DMS 273 (cell line): ENCODE data around the gene CHAF1A.

Source experiments
- DNase-seq: peaks from one replicate; lab custom pipeline; 2025; ENCODE audit not compliant: unreplicated experiment; lab: John Stamatoyannopoulos, UW

The CHAF1A gene

DNA sequence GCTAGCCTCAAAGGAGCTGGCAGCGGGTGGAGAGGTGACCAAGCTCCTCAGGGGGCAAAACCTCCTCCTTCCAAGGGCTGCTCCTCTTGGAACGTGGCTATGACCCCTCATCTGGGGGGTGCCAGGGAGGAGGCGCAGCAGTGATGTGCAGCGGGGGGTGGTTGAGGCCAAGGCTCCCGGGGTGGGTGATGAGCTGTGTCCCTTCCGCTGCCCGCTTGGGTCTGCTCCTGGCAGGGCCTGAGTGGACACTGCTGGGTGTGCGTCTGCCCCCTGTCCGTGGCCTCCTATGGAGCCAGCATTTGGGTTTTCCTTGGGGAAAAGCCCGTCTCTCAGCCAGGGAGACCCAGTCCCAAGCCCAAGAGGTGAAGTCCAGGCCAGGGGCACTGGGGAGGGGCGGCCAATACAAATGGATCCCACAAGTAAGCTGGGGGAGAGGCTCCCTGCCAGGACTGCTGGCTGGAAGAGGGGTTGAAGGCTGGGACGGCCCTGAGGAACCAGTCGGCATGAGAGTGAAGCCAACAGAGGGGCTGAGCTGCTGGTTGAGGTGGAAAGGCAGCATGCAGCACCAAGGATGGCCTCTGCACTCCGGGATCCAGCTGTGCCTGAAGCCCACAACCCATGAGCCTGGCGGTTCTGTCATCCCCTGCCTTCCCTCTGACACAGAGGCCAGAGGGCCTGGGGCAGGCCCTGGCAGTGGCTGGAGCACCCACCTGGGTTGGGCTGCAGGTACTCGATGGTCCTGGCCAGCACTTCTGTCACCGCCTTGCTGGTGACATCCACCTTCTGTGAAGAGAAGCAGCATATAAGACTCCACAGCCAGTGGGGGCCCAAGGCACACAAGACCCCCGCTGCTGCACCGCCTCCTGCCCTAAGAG is 36.4 kb upstream of the CHAF1A start:
- no peak for DNase-seq

DNA sequence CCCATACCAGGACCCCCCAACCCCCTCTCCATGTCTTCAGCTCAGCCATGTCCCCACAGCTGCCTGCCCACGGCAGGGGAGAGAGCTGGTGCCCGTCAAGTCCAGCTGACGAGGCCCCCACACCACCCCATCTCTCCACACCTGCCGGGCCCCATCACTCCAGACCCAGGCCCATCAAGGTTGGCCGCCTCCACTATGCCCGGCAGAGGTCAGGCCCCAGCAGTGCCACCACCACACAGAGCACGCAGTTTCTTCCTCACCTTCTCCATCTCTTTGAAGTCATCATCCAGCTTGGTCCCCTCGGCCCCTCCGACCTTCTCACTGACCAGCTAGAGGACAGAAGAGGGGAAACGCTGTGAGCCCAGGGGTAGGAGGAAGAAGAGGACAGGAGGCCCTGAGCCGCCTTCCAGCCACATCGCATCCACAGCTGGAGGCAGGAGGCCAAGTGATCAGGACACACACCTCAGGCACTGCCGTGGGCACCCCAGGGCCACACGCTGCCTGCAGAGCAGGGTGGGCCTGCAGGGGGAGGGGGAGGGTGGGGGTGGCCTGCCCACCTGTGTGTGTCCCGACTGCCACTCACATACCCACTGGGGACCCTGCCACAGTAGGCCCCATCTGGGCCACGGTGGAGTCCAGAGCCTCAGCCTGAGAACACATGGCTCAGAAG is 35.6 kb upstream of the CHAF1A start:
- no peak for DNase-seq

DNA sequence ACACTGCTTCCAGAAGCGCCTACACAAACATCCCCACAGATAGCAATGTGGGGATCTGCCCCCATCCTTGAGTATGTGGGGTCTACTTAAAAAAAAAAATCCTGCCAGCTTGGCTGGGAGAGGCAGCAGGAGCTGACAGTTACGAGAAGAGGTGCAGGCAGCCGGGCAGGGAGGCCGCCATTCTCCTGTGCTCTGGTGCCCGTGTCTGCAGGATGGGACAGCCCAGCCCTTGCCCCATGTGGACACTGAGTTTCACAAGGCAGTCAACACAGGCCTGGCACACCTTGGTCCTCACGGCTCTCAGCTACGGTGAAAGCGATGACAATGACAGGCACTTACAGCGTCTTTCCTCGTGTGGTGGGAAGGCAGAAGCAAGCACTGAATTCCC is 35.1 kb upstream of the CHAF1A start:
- DNase-seq = no peak

DNA sequence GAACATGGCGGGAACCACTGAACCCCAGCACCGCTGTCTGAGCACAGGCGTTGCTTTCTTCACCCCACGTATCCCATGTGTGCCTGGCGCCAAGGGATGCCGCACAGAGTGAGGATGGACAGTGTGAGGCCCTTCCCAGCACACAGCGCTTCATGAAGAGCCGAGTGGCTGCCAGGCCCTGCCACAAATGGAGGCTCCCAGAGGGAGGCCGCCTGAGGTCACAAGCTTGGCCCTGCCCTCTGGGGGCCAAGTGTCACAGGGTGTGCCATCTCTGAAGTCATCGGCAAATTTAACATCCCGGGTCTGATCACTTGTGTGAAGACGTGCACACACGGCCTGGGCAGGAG is 34.7 kb upstream of the CHAF1A start:
- no peak for DNase-seq

DNA sequence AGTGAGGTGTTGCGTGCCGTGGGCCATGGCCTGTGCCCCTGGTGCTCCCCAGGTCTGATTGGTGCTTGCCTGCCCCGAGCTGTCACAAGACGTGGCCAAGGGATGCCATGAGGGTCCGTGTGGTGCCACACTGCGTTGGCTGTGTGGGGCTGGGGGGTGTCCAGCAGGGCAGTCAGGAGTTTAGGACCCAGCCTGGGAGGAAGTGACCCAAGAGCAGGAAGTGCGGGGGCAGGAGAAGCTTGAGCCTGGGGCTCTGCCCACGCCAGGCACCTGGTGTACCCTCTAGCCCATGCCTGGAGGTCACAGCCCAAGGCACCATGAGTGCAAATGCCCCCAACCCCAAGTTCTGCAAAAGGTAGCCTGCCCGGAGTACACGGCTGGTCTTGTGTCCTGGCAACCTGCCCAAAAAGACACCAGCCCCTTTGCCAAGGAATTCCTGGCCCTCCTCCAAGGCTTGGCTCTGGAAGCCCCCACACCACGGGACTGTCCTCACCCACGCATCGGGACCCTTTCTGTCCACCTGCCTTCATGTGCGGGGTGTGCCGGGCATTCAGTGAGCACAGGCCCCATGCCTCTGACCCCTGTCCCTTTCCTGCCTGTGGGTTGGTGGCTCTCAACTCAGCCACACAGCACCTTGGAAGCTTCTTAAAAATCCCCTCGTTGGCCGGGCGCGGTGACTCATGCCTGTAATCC is 34.2 kb upstream of the CHAF1A start:
- peak; percentile 41 for DNase-seq

DNA sequence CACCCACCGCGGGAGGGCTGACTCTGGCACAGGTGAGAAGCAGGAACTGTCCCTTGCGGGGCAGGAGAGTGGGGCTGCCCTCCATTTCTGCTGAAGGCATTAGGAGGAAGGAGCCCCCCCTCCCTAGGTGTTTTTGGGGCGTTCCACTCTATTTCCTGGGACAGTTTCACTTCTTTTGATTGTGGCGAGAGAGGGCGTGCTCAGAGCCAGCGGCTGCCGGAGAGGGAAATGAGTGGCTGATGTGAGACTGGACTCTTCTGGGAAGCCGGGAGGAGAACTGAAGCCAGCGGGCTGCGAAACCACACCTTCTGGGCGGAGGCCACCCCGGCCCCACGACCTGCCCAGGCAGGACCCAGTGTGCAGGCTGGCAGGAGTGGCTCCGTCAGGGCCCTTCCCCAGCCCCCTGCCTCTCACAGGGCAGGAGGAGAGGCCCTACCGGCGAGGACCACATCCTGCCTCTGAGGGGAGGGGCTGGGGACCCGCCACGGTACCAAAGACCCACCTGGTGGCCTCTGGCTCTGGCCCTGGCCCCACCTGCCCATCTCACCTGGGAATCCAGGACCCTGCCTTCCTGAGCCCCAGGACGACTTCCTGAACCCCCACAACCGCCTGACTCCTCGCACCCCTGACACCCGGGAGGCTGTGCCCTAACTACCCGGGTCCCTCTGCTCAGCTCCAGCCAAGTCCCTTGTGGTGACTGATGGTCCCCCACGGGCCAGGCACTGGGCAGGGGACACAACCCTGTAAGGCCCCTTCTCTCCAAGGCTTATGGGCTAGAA is 33.1 kb upstream of the CHAF1A start:
- no peak for DNase-seq

DNA sequence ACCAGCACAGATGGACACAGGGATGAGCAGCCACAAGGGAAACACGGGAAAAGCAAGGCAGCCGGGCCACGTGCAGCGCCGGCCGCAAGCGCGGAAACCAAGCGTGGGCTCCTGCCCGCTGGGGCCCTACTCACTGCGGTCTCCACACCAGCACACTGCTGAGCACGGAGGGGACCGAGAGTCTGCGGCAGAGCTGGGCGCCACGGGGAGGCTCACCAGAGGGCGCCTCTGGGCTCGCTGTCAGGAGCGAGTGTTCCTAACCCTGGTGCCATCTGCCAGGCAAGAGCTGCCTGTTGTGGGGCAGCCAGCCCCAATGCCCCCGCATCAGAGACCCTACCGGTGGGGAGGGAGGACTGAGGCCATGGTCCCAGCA is 32.6 kb upstream of the CHAF1A start:
- peak; percentile 86 for DNase-seq

DNA sequence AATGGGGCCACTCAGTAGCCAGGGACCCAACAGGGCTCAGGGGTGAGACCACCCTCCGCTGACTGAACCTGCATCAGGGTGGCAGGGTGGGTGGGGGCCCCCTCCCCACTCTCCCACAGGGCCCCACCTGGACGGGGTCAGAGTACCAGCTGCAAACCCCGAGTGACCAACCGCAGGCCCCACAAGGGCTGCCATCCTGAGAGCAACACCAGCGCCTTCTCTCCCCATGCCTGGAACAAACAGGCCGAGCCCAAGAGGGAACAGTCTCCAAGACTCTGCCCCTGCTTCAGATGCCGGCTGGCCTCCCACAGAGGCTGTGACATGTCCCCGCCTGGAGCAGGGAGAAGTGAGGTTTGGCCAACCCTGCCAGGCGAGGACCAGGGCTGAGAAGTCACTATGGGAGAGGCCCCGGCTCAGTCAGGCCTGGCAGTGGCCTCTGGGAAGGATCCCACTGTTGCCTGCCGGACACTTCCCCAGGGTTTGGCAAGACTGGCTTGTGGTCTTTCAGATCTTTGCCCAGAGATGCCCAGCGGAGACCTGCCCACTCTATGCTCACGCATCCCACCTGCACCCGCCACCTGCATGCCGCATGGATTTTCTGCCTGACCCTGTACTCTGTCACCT is 31.9 kb upstream of the CHAF1A start:
- DNase-seq = no peak

DNA sequence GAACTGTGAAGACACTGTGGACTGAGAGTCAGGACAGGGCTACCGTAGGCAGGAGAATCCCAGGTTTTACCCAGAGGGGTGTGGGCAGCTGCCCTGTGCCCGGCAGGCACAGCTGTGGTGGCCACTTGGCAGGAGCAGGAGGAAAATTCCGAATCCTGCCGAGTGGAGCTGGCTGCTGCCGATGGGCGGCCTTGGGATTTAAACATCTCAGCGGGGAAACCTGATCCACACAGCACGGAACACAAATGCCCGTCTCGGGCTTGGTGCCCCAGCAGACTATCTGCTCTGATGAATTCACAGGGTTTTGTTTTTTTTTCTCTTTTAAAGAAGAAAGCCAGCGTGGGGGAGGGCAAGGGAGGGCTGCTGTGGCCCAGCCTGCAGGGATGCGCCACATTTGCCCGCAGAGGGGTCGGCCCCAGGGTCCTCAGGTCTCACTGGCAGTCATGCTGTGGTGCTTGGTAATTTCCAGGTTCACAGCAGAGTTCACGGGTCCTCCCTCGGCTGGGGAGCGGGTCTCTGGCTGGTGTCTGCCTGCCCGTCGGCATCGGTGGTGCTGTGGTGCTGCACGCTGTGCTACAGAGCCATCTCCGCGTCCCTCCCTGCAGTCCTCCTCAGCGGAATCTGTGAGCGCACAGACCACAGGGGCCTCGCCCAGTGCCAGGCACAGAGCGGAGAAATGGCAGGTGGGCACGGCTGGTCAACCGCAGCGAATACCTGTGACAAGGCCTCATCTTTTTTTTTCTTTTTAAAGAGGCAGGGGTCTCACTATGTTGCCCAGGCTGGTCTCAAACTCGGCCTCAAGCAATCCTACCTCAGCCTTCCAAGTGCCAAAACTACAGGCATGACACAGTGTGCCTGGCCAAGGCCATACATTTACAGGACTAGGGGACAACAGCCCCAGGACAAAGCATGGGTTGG is 30.9 kb upstream of the CHAF1A start:
- DNase-seq = peak; percentile 73

DNA sequence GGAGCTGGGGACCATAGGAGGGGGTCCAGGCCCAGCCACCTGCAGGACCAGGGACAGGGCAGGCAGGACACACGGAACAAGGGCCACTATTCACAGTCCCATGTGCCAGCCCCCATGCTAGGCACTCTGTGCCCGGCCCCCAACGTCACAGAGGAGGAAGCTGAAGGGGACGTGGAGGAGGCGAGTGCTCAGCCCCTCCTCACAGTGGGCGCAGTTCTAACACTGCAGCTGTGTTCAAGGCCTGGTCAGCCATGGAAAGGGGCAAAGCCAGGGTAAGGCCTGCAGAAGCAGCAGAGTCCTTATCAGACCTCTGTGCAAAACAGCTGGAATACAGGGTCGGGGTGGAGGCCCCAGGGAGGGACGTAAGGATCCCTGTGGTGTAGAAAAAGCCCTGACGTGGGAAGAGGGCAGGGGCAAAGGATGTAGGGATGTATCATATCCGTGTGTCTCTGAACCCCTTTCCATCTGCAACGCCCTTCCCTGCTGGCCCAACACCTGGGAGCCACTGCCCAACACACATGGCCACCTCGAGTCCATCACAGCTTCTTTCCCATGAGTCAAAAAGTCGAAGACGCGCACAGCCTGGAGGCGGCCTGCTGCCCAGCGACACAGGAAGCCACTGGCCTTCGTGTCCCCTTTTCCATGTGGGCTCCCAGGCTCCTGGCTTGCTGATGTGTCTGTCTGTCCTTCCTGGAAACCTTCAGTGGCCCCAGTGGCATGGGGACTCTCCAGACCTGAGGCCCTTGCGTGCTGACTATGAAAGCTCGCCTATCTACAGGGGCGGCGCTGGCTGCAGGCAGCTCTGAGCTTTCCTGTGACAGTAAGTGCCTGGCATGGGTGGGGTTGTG is 30.1 kb upstream of the CHAF1A start:
- no peak for DNase-seq

DNA sequence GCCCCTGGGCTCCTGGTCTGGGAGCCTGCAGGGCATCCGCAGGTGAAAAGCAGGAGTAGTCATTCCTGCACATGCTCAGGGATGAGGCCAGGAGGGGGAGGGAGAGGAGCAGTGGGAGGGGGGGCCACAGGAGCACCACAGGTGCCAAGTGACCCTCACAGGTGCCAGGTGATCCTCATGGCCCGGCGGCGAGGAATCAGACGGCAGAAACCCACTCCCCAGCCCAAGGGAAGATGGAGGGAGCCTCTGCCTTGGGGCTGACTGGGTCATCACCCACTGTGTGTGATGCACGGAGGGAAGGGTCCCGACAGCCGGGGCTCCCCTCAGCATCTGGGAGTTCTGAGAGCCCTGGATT is 29.4 kb upstream of the CHAF1A start:
- no peak for DNase-seq

DNA sequence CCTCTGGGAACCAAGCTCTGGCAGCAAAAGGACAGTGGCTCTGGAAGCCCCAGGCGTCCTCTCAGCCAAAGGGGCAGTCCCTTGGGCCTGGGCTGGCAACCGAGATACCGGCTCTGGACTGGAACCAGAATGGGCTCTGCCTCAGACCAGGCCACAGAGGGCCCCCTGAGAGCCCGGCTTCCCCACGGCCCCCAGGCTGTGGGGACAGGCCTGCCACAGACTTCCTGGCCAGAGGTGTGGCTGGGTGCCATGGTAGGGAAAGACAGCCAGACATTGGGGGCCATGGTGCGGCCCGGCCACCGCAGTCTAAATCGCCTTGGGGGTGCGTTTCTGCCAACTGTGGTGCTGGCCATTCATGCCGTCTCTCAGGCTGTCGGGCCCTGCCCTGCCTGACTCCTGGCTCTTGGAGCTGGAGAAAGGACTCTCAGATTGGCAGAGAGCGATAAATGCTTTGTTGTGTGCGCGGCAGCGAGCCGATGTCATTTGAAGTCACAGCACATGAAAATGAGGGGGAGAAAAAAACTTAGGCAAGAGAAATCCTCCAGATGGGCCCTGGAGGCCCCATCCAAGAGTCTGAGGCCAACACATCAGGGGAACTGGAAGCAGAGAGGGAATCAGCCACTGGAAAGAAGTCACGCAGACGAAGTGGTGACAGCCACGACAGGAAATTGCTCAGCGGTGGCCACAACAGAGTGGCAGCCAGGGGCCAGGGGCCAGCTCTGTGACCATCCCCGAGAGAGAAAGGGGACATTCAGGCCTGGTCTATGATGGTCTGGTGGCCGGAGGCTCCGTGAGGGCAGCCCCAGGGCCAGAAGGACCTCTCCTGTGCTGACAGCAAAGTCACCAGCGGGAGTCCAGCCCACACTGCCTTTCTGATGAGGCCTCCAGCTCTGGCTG is 28.6 kb upstream of the CHAF1A start:
- DNase-seq = no peak

DNA sequence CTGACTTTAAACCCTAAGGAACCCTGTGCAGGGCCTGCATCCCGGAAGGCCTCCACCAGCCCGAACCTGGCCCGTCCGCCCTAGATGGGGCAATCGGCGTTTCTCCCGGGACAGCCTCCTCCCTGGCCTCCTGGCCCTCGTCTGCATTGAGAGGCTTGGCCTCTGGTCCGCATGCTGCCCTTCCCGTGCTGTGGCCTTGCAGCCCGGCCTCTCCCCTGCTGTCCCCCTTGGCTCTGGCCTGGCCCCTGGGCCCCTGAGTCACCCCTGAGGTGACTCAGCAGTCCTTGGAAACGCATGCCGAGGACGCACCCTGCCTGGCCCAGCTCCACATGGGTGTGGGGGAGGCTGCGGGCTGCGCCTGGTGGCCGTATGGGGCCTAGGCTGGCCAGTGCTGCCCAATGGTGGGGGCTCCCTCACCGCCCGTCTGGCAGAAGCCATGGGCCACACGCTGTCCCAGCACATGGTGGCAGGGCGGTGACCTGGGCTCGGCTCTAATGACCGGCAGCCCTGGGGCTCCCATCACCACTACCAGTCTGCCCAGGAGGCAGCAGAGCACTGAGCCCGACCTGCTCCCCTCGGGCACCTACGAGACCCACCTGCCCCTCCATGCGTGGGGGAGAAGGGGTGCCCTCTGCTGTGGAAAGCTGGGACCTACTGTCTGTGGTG is 27.8 kb upstream of the CHAF1A start:
- DNase-seq = no peak

DNA sequence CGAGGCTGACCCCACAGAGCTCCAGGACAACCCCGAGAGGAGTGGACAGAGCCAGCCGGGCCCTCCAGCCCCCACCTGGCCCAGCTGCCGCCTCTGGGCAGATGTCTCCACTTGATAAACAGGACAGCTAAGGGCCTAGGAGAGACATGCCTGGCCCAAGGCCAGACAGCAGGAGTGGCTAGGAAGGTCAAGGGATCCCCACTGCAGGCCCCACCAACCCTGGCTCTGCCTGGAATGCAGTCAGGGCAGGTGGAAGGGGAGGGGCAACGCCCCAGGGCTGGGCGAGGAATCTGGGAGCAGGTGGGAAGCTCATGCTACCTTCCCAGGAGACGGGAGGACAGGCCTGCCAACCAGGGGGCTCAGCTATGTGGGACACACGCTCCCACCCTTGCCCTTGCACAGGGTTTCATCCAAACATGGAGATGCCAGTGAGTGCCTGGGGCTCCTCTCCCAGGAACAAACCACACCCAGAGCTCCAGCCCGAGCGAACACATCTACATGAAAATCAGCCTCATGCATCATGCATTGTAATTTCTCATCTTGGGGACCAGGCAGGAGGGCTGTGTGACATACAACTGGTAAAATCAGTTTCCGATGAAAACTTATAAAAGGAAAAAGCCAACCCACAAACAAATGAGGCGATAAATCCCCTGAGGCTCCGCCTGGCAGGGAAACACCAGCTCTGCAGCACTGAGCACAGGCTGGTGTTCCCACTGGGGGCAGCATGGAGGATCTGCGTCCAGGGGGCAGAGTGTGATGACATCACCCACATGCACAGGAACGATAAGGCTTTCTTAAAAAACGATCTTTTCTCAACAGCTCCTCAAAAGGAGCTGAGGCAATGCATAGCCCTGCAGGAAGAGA is 27.0 kb upstream of the CHAF1A start:
- peak; percentile 74 for DNase-seq

DNA sequence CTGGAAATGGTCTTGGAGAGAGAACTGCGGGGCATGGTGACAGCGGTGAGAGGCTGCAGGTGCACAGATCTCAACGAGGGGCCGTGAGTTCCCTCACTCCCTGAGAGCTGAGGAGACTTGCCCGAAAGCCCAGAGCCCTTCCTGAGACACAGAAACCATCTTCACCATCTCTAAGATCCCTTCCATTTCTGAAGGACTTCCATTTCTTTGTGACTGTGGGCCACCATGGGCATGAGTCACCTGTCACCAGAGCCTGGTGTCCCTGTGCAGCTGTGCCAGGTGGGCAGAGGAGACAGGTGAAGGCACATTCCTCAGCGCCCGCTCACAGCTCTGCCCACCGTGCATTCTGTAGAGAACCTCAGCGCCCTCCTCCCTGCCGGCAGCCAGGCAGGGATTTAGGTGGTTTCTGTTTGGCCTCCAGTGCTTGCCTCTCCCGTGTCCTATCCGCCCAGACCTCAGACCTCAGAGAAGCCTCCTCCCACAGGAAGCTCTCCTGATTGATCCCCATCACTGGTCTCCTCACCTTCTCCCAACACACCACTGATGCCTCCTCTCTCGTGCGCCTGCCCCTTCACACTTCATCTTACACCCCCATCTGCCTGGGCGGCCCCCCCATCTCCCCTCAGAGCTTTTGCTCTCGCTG is 26.3 kb upstream of the CHAF1A start:
- DNase-seq = no peak

DNA sequence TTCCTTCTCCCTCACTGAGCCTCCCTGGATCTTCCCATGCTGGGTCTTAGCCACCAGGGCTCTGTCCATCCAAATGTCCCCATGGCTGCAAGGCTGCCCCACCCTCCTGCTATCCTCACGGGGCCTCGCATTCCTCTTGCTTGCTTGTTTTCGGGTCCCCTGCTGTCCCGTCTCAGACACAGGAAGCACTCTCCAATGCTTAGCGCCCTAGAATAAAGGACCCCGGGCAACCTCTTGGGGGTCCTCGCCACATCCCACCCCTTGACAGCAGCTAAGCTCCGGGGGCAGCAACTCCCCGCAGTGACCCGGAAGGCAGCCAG is 25.8 kb upstream of the CHAF1A start:
- no peak for DNase-seq
